ENCODE data around the gene ALG2.

ALG2 gene

GRCh38 chr9:99169982-99170761 lies 51.6 kb downstream of the ALG2 start:
- DNase-seq, result no peak

GRCh38 chr9:99169086-99169485 lies 52.7 kb downstream of the ALG2 start:
- DNase-seq, result no peak

GRCh38 chr9:99167694-99168093 lies 54.0 kb downstream of the ALG2 start:
- DNase-seq, result no peak

GRCh38 chr9:99167119-99167518 lies 54.6 kb downstream of the ALG2 start:
- no peak for DNase-seq

Measured in CD4-positive, alpha-beta T cell treated with Interleukin-12 subunit alpha and Interleukin-12 subunit beta, for 1 hour (primary cell).